Panc1 (cell line): Measurements from ENCODE around the gene HNRNPA1. TPM values are rescaled to one million over a fixed set of nuclear protein-coding genes. Genes with fewer than 3 reads are reported as not detected.
A peak's percentile ranks its signal among the peaks of the same experiment; 100 is the strongest.

Source experiments
- ATAC-seq: fragments of 200-7000 bp; cut with Tn5 transposase; 2 replicates; pipeline ENCODE4 v1.9.1; 2020; ENCODE audit warnings: mild to moderate bottlenecking, moderate library complexity
- BruUV-seq: library from RNA; stranded (reverse); fragments of 400-500 nt; replicated peaks from 2 replicates; lab custom pipeline; 2021; lab: Mats Ljungman, UMichigan
- CTCF ChIA-PET: fragments of 300-600 bp; sonication (Branson Sonifier 250); formaldehyde crosslinking; loops from one replicate; lab custom pipeline; 2022; ENCODE audit warnings: antibody characterized with exemption; lab: Charles Lee
- POLR2A ChIA-PET: fragments of 300-600 bp; sonication (Branson Sonifier 250); formaldehyde crosslinking; loops from one replicate; lab custom pipeline; 2022; ENCODE audit warnings: antibody characterized with exemption; lab: Charles Lee
- DNase-seq: peaks from one replicate; pipeline ENCODE4 v3.0.0-alpha.2; 2010; ENCODE audit warnings: low read depth, low spot score
- H3K27ac ChIP-seq: 2 replicates; pipeline ENCODE4 v1.5.1; 2011; ENCODE audit warnings: mild to moderate bottlenecking, low read length, inconsistent platforms
- H3K27me3 ChIP-seq: fragments of 200-500 bp; sonication (Bioruptor generic); 2 replicates; pipeline ENCODE4 v1.6.0; 2014; ENCODE audit warnings: low read length, inconsistent platforms; ENCODE audit not compliant: control insufficient read depth, insufficient read depth
- H3K36me3 ChIP-seq: fragments of 200-500 bp; sonication (Bioruptor generic); 2 replicates; pipeline ENCODE4 v1.5.1; 2014; ENCODE audit warnings: inconsistent platforms, mild to moderate bottlenecking, low read length, moderate library complexity; ENCODE audit not compliant: control insufficient read depth, insufficient read depth
- H3K4me1 ChIP-seq: 2 replicates; pipeline ENCODE4 v1.5.1; 2011; ENCODE audit warnings: inconsistent platforms, mild to moderate bottlenecking, low read length, moderate library complexity; ENCODE audit not compliant: control insufficient read depth, insufficient read depth
- H3K4me3 ChIP-seq, 2 experiments: 2 replicates each; pipeline ENCODE4 v1.5.1; 2011 to 2012; ENCODE audit warnings: low read depth in 2 of 2, low read length in 2 of 2, mild to moderate bottlenecking in 2 of 2, inconsistent platforms in 1 of 2, moderate library complexity in 1 of 2
- H3K9me3 ChIP-seq: fragments of 200-500 bp; sonication (Bioruptor generic); 2 replicates; pipeline ENCODE4 v1.5.1; 2014; ENCODE audit warnings: low read depth, mild to moderate bottlenecking, inconsistent platforms, low read length, moderate library complexity; ENCODE audit not compliant: control insufficient read depth, insufficient read depth
- CTCF ChIP-seq: fragments of 450-650 bp; IDR thresholded peaks from 2 replicates; pipeline ENCODE4 v1.5.1; 2017; ENCODE audit warnings: mild to moderate bottlenecking
- POLR2AphosphoS5 ChIP-seq: IDR thresholded peaks from 2 replicates; pipeline ENCODE4 v1.6.1; 2012; ENCODE audit warnings: mild to moderate bottlenecking, low read depth, low read length, moderate library complexity
- SIN3A ChIP-seq: IDR thresholded peaks from 2 replicates; pipeline ENCODE4 v1.6.1; 2012; ENCODE audit warnings: low read depth, mild to moderate bottlenecking, low read length, moderate library complexity, borderline replicate concordance; ENCODE audit not compliant: insufficient read depth
- TCF7L2 ChIP-seq: IDR thresholded peaks from 2 replicates; pipeline ENCODE4 v1.6.1; 2011; ENCODE audit warnings: mild to moderate bottlenecking, low read depth, low read length, inconsistent platforms
- in situ Hi-C: cut with HindIII; loops from 2 replicates; pipeline ENCODE4 v1.10.0; 2016; ENCODE audit warnings: low sequenced_read_pairs, low pct_unique_long_range_greater_than_20kb
- intact Hi-C: fragments of 100-400 bp; cut with micrococcal nuclease; formaldehyde crosslinking; loops from one replicate; pipeline ENCODE4 v1.10.0; 2022; ENCODE audit not compliant: unreplicated experiment
- total RNA-seq: library from RNA; stranded (reverse); gene quantifications from one replicate; pipeline ENCODE4 v1.2.1, GENCODE V29; 2021; ENCODE audit not compliant: unreplicated experiment
- TF ChIP-seq, protein P1 (sequence below), 2 experiments: IDR thresholded peaks; 2 replicates each; pipeline ENCODE4 v1.6.1; 2011 to 2012; ENCODE audit warnings: low read depth in 2 of 2, control low read depth in 1 of 2, low read length in 1 of 2, mild to moderate bottlenecking in 1 of 2, moderate library complexity in 1 of 2; ENCODE audit not compliant: insufficient read depth in 1 of 2

HNRNPA1 gene
- total RNA-seq, 1 experiment from 2014 or later: 689 TPM

DNA sequence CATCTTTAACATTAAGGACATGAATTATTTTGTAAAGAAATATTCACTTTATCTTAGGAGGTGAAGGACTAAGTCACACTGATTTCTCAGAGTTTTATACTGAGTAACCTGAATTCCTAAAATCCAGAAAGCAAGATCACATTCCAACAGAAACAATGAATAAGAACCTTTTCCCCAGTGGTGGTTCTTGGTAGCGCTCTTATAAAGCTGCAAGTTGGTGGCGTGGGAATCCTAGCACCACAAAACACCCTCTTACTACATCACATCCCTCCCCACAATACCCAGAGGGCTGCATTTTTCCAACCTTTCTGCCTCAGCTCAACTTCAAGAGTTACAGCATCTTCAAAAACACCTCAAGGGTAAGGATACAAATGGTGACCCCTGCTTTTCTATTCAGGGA, 47.7 kb upstream of the HNRNPA1 start:
- POLR2A ChIA-PET: no interaction called here
- ATAC-seq (no peak), DNase-seq (no peak)
- Histone ChIP-seq H3K27me3 (no peaks in the 10 kb centered on the region), H3K36me3 (no peaks in the 10 kb centered on the region; the same call in 1 of the 2 replicates), H3K4me3 (no peak overlapping the region), H3K27ac (no peak overlapping the region), H3K9me3 (no peaks in the 10 kb centered on the region), H3K4me1 (peaks cover 14% of the 10 kb centered on the region)
- TF ChIP-seq POLR2AphosphoS5: no peak
- peak; percentile 10; the same call in 1 of the 2 replicates for TF ChIP-seq CTCF
- no TSS peak for BruUV-seq
- CTCF ChIA-PET: interaction anchor here (0.6 kb wide), 1 partner anchor 136 kb away, joined by 12 read pairs; no protein-coding TSS in a partner anchor
- intact Hi-C loops: no loop called here
- in situ Hi-C loops: no loop called here

GRCh38 chr12:54238531-54238930, 42.0 kb upstream of the HNRNPA1 start:
- Histone ChIP-seq H3K9me3 (no peaks in the 10 kb centered on the region), H3K27me3 (no peaks in the 10 kb centered on the region), H3K4me1 (no peaks in the 10 kb centered on the region), H3K27ac (no peak overlapping the region), H3K36me3 (peaks cover 16% of the 10 kb centered on the region), H3K4me3 (no peak overlapping the region)
- in situ Hi-C loops: no loop called here
- intact Hi-C loops: no loop called here
- ChIA-PET CTCF (interaction anchor here (0.8 kb wide), 1 partner anchor 19 kb away, joined by 4 read pairs; no protein-coding TSS in a partner anchor), POLR2A (no interaction called here)
- no peak for ATAC-seq
- BruUV-seq: TSS peak; percentile 5
- no peak for DNase-seq
- TF ChIP-seq POLR2AphosphoS5 (no peak), CTCF (no peak), TCF7L2 (no peak), SIN3A (no peak)
- TF ChIP-seq, protein P1, sequence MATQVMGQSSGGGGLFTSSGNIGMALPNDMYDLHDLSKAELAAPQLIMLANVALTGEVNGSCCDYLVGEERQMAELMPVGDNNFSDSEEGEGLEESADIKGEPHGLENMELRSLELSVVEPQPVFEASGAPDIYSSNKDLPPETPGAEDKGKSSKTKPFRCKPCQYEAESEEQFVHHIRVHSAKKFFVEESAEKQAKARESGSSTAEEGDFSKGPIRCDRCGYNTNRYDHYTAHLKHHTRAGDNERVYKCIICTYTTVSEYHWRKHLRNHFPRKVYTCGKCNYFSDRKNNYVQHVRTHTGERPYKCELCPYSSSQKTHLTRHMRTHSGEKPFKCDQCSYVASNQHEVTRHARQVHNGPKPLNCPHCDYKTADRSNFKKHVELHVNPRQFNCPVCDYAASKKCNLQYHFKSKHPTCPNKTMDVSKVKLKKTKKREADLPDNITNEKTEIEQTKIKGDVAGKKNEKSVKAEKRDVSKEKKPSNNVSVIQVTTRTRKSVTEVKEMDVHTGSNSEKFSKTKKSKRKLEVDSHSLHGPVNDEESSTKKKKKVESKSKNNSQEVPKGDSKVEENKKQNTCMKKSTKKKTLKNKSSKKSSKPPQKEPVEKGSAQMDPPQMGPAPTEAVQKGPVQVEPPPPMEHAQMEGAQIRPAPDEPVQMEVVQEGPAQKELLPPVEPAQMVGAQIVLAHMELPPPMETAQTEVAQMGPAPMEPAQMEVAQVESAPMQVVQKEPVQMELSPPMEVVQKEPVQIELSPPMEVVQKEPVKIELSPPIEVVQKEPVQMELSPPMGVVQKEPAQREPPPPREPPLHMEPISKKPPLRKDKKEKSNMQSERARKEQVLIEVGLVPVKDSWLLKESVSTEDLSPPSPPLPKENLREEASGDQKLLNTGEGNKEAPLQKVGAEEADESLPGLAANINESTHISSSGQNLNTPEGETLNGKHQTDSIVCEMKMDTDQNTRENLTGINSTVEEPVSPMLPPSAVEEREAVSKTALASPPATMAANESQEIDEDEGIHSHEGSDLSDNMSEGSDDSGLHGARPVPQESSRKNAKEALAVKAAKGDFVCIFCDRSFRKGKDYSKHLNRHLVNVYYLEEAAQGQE (IDR thresholded peaks at IDR 0.05; ENCODE audit: insufficient read depth in 1 of 2, low read depth in 2 of 2, low read length in 1 of 2): no peak
